Esophagus muscularis mucosa (tissue), 3 donors: Measurements from ENCODE around the gene EMP2.

Source experiments
- CTCF ChIP-seq, 3 experiments: fragments of 200-600 bp in 2 of 3; fragments of 450-650 bp in 1 of 3; sonication (generic) in 2 of 3; IDR thresholded peaks; one replicate each; pipeline ENCODE4 v1.5.1; 2017 to 2019; ENCODE audit warnings: antibody characterized with exemption in 3 of 3, mild to moderate bottlenecking in 2 of 3, moderate library complexity in 1 of 3
- POLR2A ChIP-seq: fragments of 450-650 bp; IDR thresholded peaks from one replicate; pipeline ENCODE4 v1.6.1; 2017; ENCODE audit warnings: antibody characterized with exemption, moderate library complexity, mild to moderate bottlenecking, low read depth
- POLR2AphosphoS5 ChIP-seq, 2 donors: sonication (generic); formaldehyde crosslinking; IDR thresholded peaks; one replicate each; pipeline ENCODE4 v1.6.1; 2017; ENCODE audit warnings: antibody characterized with exemption in 2 of 2

- TF ChIP-seq CTCF (IDR thresholded peaks at IDR 0.05), result no peak
- no peak for TF ChIP-seq POLR2A
- no peak for TF ChIP-seq POLR2AphosphoS5 (IDR thresholded peaks at IDR 0.05)
Observed at GRCh38 chr16:10587622-10588021, 7.2 kb upstream of the EMP2 start.
